Adrenal gland (tissue), 5 donors: ENCODE results near the gene IL1RN.

Source experiments
- POLR2A ChIP-seq, 2 donors: fragments of 450-650 bp; IDR thresholded peaks; one replicate each; pipeline ENCODE4 v1.6.1; 2017; ENCODE audit warnings: antibody characterized with exemption in 2 of 2, mild to moderate bottlenecking in 2 of 2, moderate library complexity in 1 of 2
- TF ChIP-seq, protein P1 (sequence below), 6 experiments: fragments of 450-650 bp in 4 of 6; fragments of 200-600 bp in 2 of 6; sonication (generic) in 1 of 6; IDR thresholded peaks; 1 replicate in 5 of 6; 2 replicates in 1 of 6; pipeline versions ENCODE4 v1.5.1 to v1.8.0; 2016 to 2021; ENCODE audit warnings: antibody characterized with exemption in 6 of 6, mild to moderate bottlenecking in 2 of 6, moderate library complexity in 1 of 6
- donor health status: DM: no; HTN: no; CAD: no.

DNA sequence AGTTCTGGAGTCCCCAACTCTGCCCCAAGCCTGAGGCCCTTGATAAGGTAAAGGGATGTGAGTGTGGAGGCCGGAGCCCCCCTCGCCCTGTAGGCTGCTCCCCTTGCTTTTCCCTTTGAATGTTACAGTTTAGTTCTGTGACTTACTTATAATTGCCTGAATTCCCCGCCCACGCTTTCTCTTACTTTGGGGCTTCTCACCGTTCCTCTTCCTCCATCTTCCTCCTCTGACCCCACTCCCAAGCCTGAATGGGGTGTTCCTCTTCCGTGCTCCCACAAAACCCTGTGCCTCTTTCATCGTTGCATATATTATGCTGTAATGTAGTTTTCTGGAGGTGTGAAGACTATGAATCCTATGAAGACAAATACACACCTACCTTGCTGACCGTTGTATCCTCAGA is 15.0 kb upstream of the IL1RN start:
- TF ChIP-seq, protein P1, sequence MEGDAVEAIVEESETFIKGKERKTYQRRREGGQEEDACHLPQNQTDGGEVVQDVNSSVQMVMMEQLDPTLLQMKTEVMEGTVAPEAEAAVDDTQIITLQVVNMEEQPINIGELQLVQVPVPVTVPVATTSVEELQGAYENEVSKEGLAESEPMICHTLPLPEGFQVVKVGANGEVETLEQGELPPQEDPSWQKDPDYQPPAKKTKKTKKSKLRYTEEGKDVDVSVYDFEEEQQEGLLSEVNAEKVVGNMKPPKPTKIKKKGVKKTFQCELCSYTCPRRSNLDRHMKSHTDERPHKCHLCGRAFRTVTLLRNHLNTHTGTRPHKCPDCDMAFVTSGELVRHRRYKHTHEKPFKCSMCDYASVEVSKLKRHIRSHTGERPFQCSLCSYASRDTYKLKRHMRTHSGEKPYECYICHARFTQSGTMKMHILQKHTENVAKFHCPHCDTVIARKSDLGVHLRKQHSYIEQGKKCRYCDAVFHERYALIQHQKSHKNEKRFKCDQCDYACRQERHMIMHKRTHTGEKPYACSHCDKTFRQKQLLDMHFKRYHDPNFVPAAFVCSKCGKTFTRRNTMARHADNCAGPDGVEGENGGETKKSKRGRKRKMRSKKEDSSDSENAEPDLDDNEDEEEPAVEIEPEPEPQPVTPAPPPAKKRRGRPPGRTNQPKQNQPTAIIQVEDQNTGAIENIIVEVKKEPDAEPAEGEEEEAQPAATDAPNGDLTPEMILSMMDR (IDR thresholded peaks at IDR 0.05): no peak
- no peak for TF ChIP-seq POLR2A (IDR thresholded peaks at IDR 0.05)
